Calu3 (cell line): ENCODE data around the gene CTSK. TPM values are rescaled to one million over a fixed set of nuclear protein-coding genes. Genes with fewer than 3 reads are reported as not detected.
"Not testable (repeated sequence)": the region's sequence is repeated elsewhere in the genome, so short reads cannot be mapped to it uniquely, and the experiment has no call there.

Experiments
- BruUV-seq: library from RNA; stranded (reverse); fragments of 400-500 nt; replicated peaks from 2 replicates; lab custom pipeline; 2021; lab: Mats Ljungman, UMichigan
- CTCF ChIA-PET: fragments of 300-600 bp; sonication (Branson Sonifier 250); formaldehyde crosslinking; loops from one replicate; lab custom pipeline; 2022; ENCODE audit warnings: antibody characterized with exemption; lab: Charles Lee
- DNase-seq: peaks from one replicate; pipeline ENCODE4 v3.0.0; 2022
- H3K27ac Mint-ChIP-seq: one replicate; pipeline ENCODE4 v1.8.0; 2022; ENCODE audit warnings: mixed read lengths; ENCODE audit not compliant: unreplicated experiment
- H3K27me3 Mint-ChIP-seq: one replicate; pipeline ENCODE4 v1.8.0; 2022; ENCODE audit warnings: mixed read lengths; ENCODE audit not compliant: unreplicated experiment
- H3K36me3 Mint-ChIP-seq: one replicate; pipeline ENCODE4 v1.8.0; 2022; ENCODE audit warnings: mild to moderate bottlenecking, moderate library complexity, mixed read lengths; ENCODE audit not compliant: insufficient read depth, unreplicated experiment
- H3K4me1 Mint-ChIP-seq: one replicate; pipeline ENCODE4 v1.8.0; 2022; ENCODE audit warnings: mild to moderate bottlenecking, low read depth, mixed read lengths; ENCODE audit not compliant: unreplicated experiment
- H3K4me3 Mint-ChIP-seq: one replicate; pipeline ENCODE4 v1.8.0; 2022; ENCODE audit warnings: mild to moderate bottlenecking, low read depth, moderate library complexity, mixed read lengths; ENCODE audit not compliant: unreplicated experiment
- H3K9me3 Mint-ChIP-seq: one replicate; pipeline ENCODE4 v1.8.0; 2022; ENCODE audit warnings: low read depth, mixed read lengths; ENCODE audit not compliant: unreplicated experiment
- intact Hi-C: fragments of 100-400 bp; cut with micrococcal nuclease; formaldehyde crosslinking; loops from one replicate; pipeline ENCODE4 v1.10.0; 2022; ENCODE audit not compliant: unreplicated experiment
- total RNA-seq: library from RNA; stranded (reverse); gene quantifications from 2 replicates; pipeline ENCODE4 v1.2.3, GENCODE V29; 2022
- TF ChIP-seq, protein P1 (sequence below): fragments of 200-600 bp; IDR thresholded peaks from one replicate; pipeline ENCODE4 v1.8.0; 2022; ENCODE audit warnings: antibody characterized with exemption; ENCODE audit not compliant: unreplicated experiment

The CTSK gene
- total RNA-seq, 1 experiment from 2014 or later = 5.5 TPM

DNA sequence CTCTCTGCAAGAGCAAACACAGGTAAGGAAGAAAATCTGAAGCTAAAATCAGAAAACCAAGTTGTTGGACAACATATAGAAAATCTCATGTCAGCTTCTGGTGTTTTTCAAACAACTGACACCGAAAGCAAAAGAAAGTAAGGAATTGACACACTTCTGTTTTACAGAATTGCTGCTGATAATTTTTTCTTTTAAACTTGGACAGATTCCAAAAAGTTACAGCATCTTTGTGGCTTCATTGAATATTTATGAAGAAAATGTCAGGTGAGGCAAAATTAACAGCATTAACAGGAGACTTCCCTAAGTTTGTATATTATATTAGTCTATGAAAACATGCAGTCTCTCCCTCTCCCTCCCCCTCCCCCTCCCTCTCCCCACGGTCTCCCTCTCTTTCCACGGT is 27.6 kb downstream of the CTSK start:
- Mint-ChIP-seq H3K4me3 (no peak overlapping the region), H3K27me3 (no peaks in the 10 kb centered on the region), H3K36me3 (no peaks in the 10 kb centered on the region), H3K4me1 (no peaks in the 10 kb centered on the region), H3K27ac (no peak overlapping the region), H3K9me3 (no peaks in the 10 kb centered on the region)
- TF ChIP-seq, protein P1, sequence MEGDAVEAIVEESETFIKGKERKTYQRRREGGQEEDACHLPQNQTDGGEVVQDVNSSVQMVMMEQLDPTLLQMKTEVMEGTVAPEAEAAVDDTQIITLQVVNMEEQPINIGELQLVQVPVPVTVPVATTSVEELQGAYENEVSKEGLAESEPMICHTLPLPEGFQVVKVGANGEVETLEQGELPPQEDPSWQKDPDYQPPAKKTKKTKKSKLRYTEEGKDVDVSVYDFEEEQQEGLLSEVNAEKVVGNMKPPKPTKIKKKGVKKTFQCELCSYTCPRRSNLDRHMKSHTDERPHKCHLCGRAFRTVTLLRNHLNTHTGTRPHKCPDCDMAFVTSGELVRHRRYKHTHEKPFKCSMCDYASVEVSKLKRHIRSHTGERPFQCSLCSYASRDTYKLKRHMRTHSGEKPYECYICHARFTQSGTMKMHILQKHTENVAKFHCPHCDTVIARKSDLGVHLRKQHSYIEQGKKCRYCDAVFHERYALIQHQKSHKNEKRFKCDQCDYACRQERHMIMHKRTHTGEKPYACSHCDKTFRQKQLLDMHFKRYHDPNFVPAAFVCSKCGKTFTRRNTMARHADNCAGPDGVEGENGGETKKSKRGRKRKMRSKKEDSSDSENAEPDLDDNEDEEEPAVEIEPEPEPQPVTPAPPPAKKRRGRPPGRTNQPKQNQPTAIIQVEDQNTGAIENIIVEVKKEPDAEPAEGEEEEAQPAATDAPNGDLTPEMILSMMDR = no peak
- DNase-seq = no peak
- BruUV-seq = no TSS peak
- intact Hi-C loops = no loop called here
- CTCF ChIA-PET = interaction anchor here (0.5 to 0.6 kb wide), 2 partner anchors 58 to 143 kb away, joined by 3 read pairs; no protein-coding TSS in a partner anchor

DNA sequence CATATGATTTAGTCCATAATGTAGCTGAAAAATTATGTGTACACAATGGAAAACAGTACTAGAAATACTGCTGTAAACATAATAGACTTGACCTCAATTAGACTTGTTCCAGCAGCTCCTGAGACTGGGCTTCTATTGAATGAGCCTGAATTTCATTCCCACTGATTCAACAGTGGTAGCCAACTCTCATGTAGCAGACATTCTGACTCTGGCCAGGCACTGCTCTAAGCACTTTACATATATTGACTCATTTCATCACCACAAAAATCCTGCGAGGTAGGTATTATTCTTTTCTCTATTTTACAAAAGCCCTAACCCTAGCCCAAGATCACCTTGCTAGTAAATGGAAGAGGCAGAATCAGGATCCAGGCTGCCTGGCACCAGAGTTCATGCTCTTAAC is 29.7 kb downstream of the CTSK start:
- CTCF ChIA-PET = interaction anchor here (0.7 kb wide), 1 partner anchor 8 kb away, joined by 3 read pairs; no protein-coding TSS in a partner anchor
- Mint-ChIP-seq H3K4me1 (no peaks in the 10 kb centered on the region), H3K9me3 (no peaks in the 10 kb centered on the region), H3K27ac (no peak overlapping the region), H3K36me3 (no peaks in the 10 kb centered on the region), H3K4me3 (no peak overlapping the region), H3K27me3 (no peaks in the 10 kb centered on the region)
- intact Hi-C loops = no loop called here
- no peak for DNase-seq
- no TSS peak for BruUV-seq
- TF ChIP-seq, protein P1 = no peak

DNA sequence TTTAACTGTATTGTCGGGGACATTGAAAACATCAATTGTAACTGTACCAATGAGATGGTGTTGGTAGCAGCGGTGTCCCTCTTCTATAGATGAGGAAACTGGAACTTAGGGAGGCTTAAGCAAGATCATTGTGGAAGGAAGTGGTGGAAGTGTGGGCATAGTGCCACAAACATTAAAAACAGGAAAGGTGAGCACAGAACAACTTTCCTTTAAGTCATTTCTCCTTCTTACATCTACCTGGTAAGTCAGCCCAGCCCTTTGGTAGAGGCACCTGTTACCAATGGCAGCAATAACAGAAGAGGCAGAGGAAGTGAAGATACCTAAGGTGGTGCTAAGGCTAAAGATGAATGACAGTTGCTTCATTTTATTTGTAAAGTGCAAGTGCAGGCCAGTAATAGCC is 30.5 kb downstream of the CTSK start:
- H3K4me1 Mint-ChIP-seq = no peaks in the 10 kb centered on the region
- CTCF ChIA-PET = no interaction called here

DNA sequence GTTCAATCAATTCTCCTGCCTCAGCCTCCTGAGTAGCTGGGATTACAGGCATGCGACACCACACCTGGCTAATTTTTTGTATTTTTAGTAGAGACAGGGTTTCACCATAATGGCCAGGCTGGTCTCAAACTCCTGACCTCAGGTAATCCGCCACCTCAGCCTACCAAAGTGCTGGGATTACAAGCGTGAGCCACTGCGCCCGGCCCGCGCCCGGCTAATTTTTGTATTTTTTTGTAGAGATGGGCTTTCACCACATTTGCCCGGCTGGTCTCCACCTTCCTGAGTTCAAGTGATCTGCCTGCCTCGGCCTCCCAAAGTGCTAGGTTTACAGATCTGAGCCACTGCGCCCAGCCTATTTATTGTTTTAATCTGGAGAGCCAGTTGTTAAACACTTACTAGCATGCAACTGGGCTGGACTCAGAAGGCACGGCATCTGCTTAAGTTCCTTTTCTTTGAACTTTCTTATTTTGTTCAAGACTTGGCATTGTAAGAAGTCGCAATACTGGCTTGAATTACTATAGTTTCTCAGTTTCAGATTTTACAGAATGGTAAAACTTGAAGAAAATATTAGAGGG is 32.0 kb downstream of the CTSK start:
- H3K9me3 Mint-ChIP-seq, H3K4me1 Mint-ChIP-seq, H3K27me3 Mint-ChIP-seq, BruUV-seq, H3K36me3 Mint-ChIP-seq, CTCF ChIA-PET, H3K27ac Mint-ChIP-seq, DNase-seq, H3K4me3 Mint-ChIP-seq, intact Hi-C loops: not testable (repeated sequence)

More for the DNA sequence above, 30.5 kb downstream of the CTSK start:
- Mint-ChIP-seq H3K27ac (no peak overlapping the region), H3K36me3 (no peaks in the 10 kb centered on the region), H3K27me3 (no peaks in the 10 kb centered on the region), H3K9me3 (no peaks in the 10 kb centered on the region), H3K4me3 (no peak overlapping the region)
- TF ChIP-seq, protein P1 = no peak
- no peak for DNase-seq
- BruUV-seq = no TSS peak
- intact Hi-C loops = no loop called here

DNA sequence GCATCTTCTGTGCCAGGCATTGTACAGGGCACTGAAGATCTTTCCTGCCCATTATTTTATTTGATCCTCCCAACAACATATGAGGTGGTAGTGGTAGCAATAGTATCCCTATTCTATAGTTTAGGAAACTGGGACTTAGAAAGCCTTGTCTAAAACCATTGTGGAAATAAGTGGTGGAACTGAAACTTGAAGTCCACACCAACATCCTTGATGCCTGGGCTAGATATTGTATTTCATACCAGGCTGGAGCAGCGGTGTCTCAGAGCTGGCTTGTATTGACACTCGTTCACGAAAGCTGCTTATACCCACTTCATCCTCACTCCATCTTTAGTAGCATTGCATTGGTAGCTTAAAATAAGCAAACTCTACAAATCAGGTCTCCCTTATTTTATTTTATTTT is 32.8 kb downstream of the CTSK start:
- Mint-ChIP-seq H3K36me3 (no peaks in the 10 kb centered on the region), H3K4me1 (no peaks in the 10 kb centered on the region), H3K27me3 (no peaks in the 10 kb centered on the region), H3K4me3 (no peak overlapping the region), H3K9me3 (no peaks in the 10 kb centered on the region), H3K27ac (no peak overlapping the region)
- intact Hi-C loops = no loop called here
- CTCF ChIA-PET = no interaction called here
- TF ChIP-seq, protein P1 = no peak
- DNase-seq = no peak
- BruUV-seq = no TSS peak
